Measurements from ENCODE around the gene ZNF609.

GRCh38 chr15:64667736-64668161 is 207.4 kb downstream of the ZNF609 start:
- TF ChIP-seq TAF1 (IDR thresholded peaks at IDR 0.05; ENCODE audit: borderline replicate concordance, low read depth, low read length) (no peak), POLR2AphosphoS5 (IDR thresholded peaks at IDR 0.05; ENCODE audit: low read depth, low read length) (no peak)

Measured in GM12892 (cell line).